H9 (cell line): ENCODE results near the gene NSUN3. TPM values are rescaled to one million over a fixed set of nuclear protein-coding genes. Genes with fewer than 3 reads are reported as not detected.

Source experiments
- DNase-seq: peaks from one replicate; pipeline ENCODE4 v3.0.0-alpha.2; 2017
- H2AFZ ChIP-seq: one replicate; pipeline ENCODE4 v1.6.1; 2013; ENCODE audit warnings: mild to moderate bottlenecking, low read length, control low read depth, moderate library complexity
- H2AK5ac ChIP-seq: 2 replicates; pipeline ENCODE4 v1.6.1; 2013; ENCODE audit warnings: low read length, control low read depth, mixed read lengths; ENCODE audit not compliant: insufficient read length
- H2BK120ac ChIP-seq: one replicate; pipeline ENCODE4 v1.6.1; 2013; ENCODE audit warnings: low read depth, mild to moderate bottlenecking, low read length, control low read depth, inconsistent platforms; ENCODE audit not compliant: poor library complexity, severe bottlenecking
- H2BK12ac ChIP-seq: 2 replicates; pipeline ENCODE4 v1.6.1; 2013; ENCODE audit warnings: low read length, control low read depth, mixed read lengths, low read depth; ENCODE audit not compliant: insufficient read length
- H2BK15ac ChIP-seq: 2 replicates; pipeline ENCODE4 v1.6.1; 2013; ENCODE audit warnings: low read depth, low read length, control low read depth
- H2BK20ac ChIP-seq: one replicate; pipeline ENCODE4 v1.6.1; 2013; ENCODE audit warnings: low read depth, mild to moderate bottlenecking, low read length, control low read depth, inconsistent platforms; ENCODE audit not compliant: poor library complexity, severe bottlenecking
- H2BK5ac ChIP-seq: 2 replicates; pipeline ENCODE4 v1.6.1; 2013; ENCODE audit warnings: low read length, control low read depth, mixed read lengths; ENCODE audit not compliant: insufficient read length
- H3K14ac ChIP-seq: 2 replicates; pipeline ENCODE4 v1.6.1; 2013; ENCODE audit warnings: low read length, control low read depth; ENCODE audit not compliant: insufficient read depth
- H3K18ac ChIP-seq: 2 replicates; pipeline ENCODE4 v1.6.1; 2013; ENCODE audit warnings: low read depth, mild to moderate bottlenecking, mixed read lengths, low read length, control low read depth; ENCODE audit not compliant: insufficient read length
- H3K23ac ChIP-seq: 2 replicates; pipeline ENCODE4 v1.6.1; 2013; ENCODE audit warnings: low read length, control low read depth, mixed read lengths, low read depth; ENCODE audit not compliant: insufficient read length
- H3K23me2 ChIP-seq: 2 replicates; pipeline ENCODE4 v1.6.1; 2013; ENCODE audit warnings: low read depth, mild to moderate bottlenecking, mixed read lengths, low read length, control low read depth; ENCODE audit not compliant: insufficient read length, poor library complexity, severe bottlenecking
- H3K27ac ChIP-seq: 2 replicates; pipeline ENCODE4 v1.5.1; 2013; ENCODE audit warnings: low read length, control low read depth, mixed read lengths, low read depth; ENCODE audit not compliant: insufficient read length
- H3K27me3 ChIP-seq: 2 replicates; pipeline ENCODE4 v1.6.1; 2013; ENCODE audit warnings: low read length, control low read depth, inconsistent platforms; ENCODE audit not compliant: insufficient read depth
- H3K4ac ChIP-seq: 2 replicates; pipeline ENCODE4 v1.6.1; 2013; ENCODE audit warnings: low read depth, mild to moderate bottlenecking, control low read depth, inconsistent platforms, low read length, moderate library complexity
- H3K4me1 ChIP-seq: 2 replicates; pipeline ENCODE4 v1.6.1; 2013; ENCODE audit warnings: low read length, control low read depth, inconsistent platforms; ENCODE audit not compliant: insufficient read depth
- H3K4me2 ChIP-seq: 2 replicates; pipeline ENCODE4 v1.6.1; 2013; ENCODE audit warnings: low read length, control low read depth, mixed read lengths; ENCODE audit not compliant: insufficient read length, insufficient read depth
- H3K56ac ChIP-seq: 2 replicates; pipeline ENCODE4 v1.6.1; 2013; ENCODE audit warnings: low read depth, mild to moderate bottlenecking, mixed read lengths, low read length, control low read depth; ENCODE audit not compliant: insufficient read length
- H3K79me1 ChIP-seq: 2 replicates; pipeline ENCODE4 v1.6.1; 2013; ENCODE audit warnings: low read depth, mild to moderate bottlenecking, moderate library complexity, low read length, control low read depth, inconsistent platforms; ENCODE audit not compliant: insufficient read depth, poor library complexity, severe bottlenecking
- H3K79me2 ChIP-seq: 2 replicates; pipeline ENCODE4 v1.6.1; 2013; ENCODE audit warnings: low read length, control low read depth, inconsistent platforms; ENCODE audit not compliant: insufficient read depth
- H3K9ac ChIP-seq: 2 replicates; pipeline ENCODE4 v1.6.1; 2013; ENCODE audit warnings: low read length, control low read depth, mixed read lengths; ENCODE audit not compliant: insufficient read length; ENCODE audit errors: extremely low read depth
- H3K9me3 ChIP-seq: one replicate; pipeline ENCODE4 v1.6.1; 2013; ENCODE audit warnings: low read depth, low read length, inconsistent platforms; ENCODE audit not compliant: control insufficient read depth
- H3T11ph ChIP-seq: one replicate; pipeline ENCODE4 v1.6.1; 2013; ENCODE audit warnings: mild to moderate bottlenecking, low read length, control low read depth, inconsistent platforms
- H4K20me1 ChIP-seq: one replicate; pipeline ENCODE4 v1.6.1; 2013; ENCODE audit not compliant: control insufficient read depth, insufficient read length, insufficient read depth
- H4K5ac ChIP-seq: 2 replicates; pipeline ENCODE4 v1.6.1; 2013; ENCODE audit warnings: low read depth, mild to moderate bottlenecking, mixed read lengths, low read length, control low read depth; ENCODE audit not compliant: insufficient read length
- H4K8ac ChIP-seq: replicated peaks from 2 replicates; pipeline ENCODE4 v1.6.1; 2013; ENCODE audit warnings: low read length, control low read depth, mixed read lengths, low read depth; ENCODE audit not compliant: insufficient read length
- H4K91ac ChIP-seq: 2 replicates; pipeline ENCODE4 v1.6.1; 2013; ENCODE audit warnings: low read depth, mild to moderate bottlenecking, moderate library complexity, mixed read lengths, low read length, control low read depth; ENCODE audit not compliant: insufficient read length
- H3K27ac Mint-ChIP-seq, 3 experiments: 2 replicates in 2 of 3; 3 replicates in 1 of 3; pipeline ENCODE4 v1.8.0; 2020 to 2021; ENCODE audit warnings: mixed read lengths in 3 of 3, mild to moderate bottlenecking in 1 of 3, moderate library complexity in 1 of 3
- H3K27me3 Mint-ChIP-seq: 2 replicates; pipeline ENCODE4 v1.8.0; 2021; ENCODE audit warnings: low read depth, mild to moderate bottlenecking, moderate library complexity, mixed read lengths
- H3K36me3 Mint-ChIP-seq, 3 experiments: 2 replicates in 2 of 3; 3 replicates in 1 of 3; pipeline ENCODE4 v1.8.0; 2020 to 2021; ENCODE audit warnings: low read depth in 3 of 3, mixed read lengths in 3 of 3; ENCODE audit not compliant: insufficient read depth in 1 of 3
- H3K4me1 Mint-ChIP-seq, 2 experiments: 2 replicates each; pipeline ENCODE4 v1.8.0; 2020; ENCODE audit warnings: mixed read lengths in 2 of 2
- H3K4me3 Mint-ChIP-seq, 2 experiments: 2 replicates in 1 of 2; 3 replicates in 1 of 2; pipeline ENCODE4 v1.8.0; 2020 to 2021; ENCODE audit warnings: mild to moderate bottlenecking in 2 of 2, mixed read lengths in 2 of 2, moderate library complexity in 1 of 2
- H3K9me3 Mint-ChIP-seq, 2 experiments: 2 replicates in 1 of 2; 3 replicates in 1 of 2; pipeline ENCODE4 v1.8.0; 2020; ENCODE audit warnings: mild to moderate bottlenecking in 2 of 2, mixed read lengths in 2 of 2, moderate library complexity in 1 of 2
- CTCF ChIP-seq: fragments of 200-600 bp; sonication (generic); conservative IDR thresholded peaks from 3 replicates; pipeline ENCODE4 v1.8.0; 2021; ENCODE audit warnings: antibody characterized with exemption, mild to moderate bottlenecking
- WGBS: extraction: QIAGEN DNeasy Blood & Tissue Kit; methylation state at CpG from one replicate; pipeline ENCODE4 v1.1.7; 2013; ENCODE audit warnings: missing lambda C conversion rate, low lambda C conversion rate, mixed read lengths; ENCODE audit not compliant: insufficient read length; ENCODE audit errors: extremely low coverage; 5-methylcytosine and 5-hydroxymethylcytosine counted together
- total RNA-seq: library from RNA; stranded (reverse); gene quantifications from 2 replicates; pipeline ENCODE4 v1.2.1, GENCODE V29; 2021

The NSUN3 gene
- total RNA-seq, 1 experiment from 2014 or later, result 7.4 TPM

GRCh38 chr3:94066506-94067500 is 3.9 kb downstream of the NSUN3 start:
- Histone ChIP-seq H3K79me2 (no peaks in the 10 kb centered on the region; the same call in 1 of the 2 replicates), H3K9ac (no peak overlapping the region), H4K5ac (no peak overlapping the region), H3K4ac (no peak overlapping the region), H3K9me3 (no peaks in the 10 kb centered on the region), H3K4me2 (no peak overlapping the region), H2AFZ (no peak overlapping the region), H2BK15ac (no peak overlapping the region), H4K8ac (no peak overlapping the region), H3K79me1 (peaks cover 4% of the 10 kb centered on the region), H3K4me1 (no peaks in the 10 kb centered on the region; the same call in none of the 2 replicates), H3K14ac (no peak overlapping the region), H3K27ac (no peak overlapping the region), H3K27me3 (no peaks in the 10 kb centered on the region), H3K23me2 (peaks cover 8% of the 10 kb centered on the region), H2AK5ac (no peak overlapping the region), H3K56ac (no peak overlapping the region), H2BK120ac (no peak overlapping the region), H4K91ac (no peak overlapping the region), H3K18ac (no peak overlapping the region), H2BK20ac (no peak overlapping the region), H3K23ac (no peak overlapping the region), H2BK5ac (no peak overlapping the region), H3T11ph (no peak overlapping the region), H2BK12ac (no peak overlapping the region), H4K20me1 (no peaks in the 10 kb centered on the region)
- no CpG with 5 or more reads among the region's 6 CpGs for WGBS
- peaks cover 5 to 8% of the 10 kb centered on the region in 2 experiments for H3K4me1 Mint-ChIP-seq
- H3K27me3 Mint-ChIP-seq, result no peaks in the 10 kb centered on the region
- no peak for DNase-seq
- no peak overlapping the region for H3K27ac Mint-ChIP-seq
- peaks cover 8 to 15% (median 9%) of the 10 kb centered on the region in 3 experiments; a peak in 6 of 7 replicates for H3K36me3 Mint-ChIP-seq
- H3K4me3 Mint-ChIP-seq, result no peak overlapping the region
- TF ChIP-seq CTCF, result no peak
- peaks cover 0 to 2% of the 10 kb centered on the region in 2 experiments; a peak in 1 of 5 replicates for H3K9me3 Mint-ChIP-seq
